ENCODE results near the gene ZNF292.
A peak's percentile ranks its signal among the peaks of the same experiment; 100 is the strongest.
"Not testable (repeated sequence)": the region's sequence is repeated elsewhere in the genome, so short reads cannot be mapped to it uniquely, and the experiment has no call there.

Gene ZNF292

DNA sequence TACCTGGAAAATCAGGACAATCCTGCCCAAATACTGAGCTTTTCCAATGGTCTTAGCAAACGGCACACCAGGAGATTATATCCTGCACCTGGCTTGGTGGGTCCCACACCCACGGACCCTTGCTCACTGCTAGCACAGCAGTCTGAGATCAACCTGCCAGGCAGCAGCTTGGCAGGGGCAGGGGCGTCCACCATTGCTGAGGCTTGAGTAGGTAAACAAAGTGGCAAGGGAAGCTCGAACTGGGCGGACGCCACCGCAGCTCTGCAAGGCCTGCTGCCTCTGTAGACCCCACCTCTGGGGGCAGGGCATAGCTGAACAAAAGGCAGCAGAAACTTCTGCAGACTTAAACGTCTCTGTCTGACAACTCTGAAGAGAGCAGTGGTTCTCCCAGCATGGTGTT, 15.4 kb upstream of the ZNF292 start:
- H3K4me3 ChIP-seq (ENCODE audit: low read depth, low read length); H3K9ac ChIP-seq (ENCODE audit: low read length); H2AK5ac ChIP-seq (ENCODE audit: low read length); H3K36me3 ChIP-seq (ENCODE audit: control insufficient read depth in 1 of 2, insufficient read depth in 2 of 2, low read length in 2 of 2); H3K4me1 ChIP-seq (ENCODE audit: control insufficient read depth in 1 of 2, insufficient read depth in 2 of 2, low read length in 2 of 2); H2BK120ac ChIP-seq (ENCODE audit: insufficient read depth, low read length, poor library complexity); H3K9me3 ChIP-seq (ENCODE audit: insufficient read depth, low read depth, low read length); H2BK5ac ChIP-seq (ENCODE audit: low read depth, low read length, poor library complexity); H3K79me1 ChIP-seq (ENCODE audit: low read length); H4K8ac ChIP-seq (ENCODE audit: low read depth, low read length); H2AFZ ChIP-seq (ENCODE audit: insufficient read depth, low read length, poor library complexity); H3K23ac ChIP-seq (ENCODE audit: low read length); H3K27me3 ChIP-seq (ENCODE audit: insufficient read depth, low read length); H3K4me2 ChIP-seq (ENCODE audit: low read length); H3K27ac ChIP-seq (ENCODE audit: low read depth, low read length); H3K4ac ChIP-seq (ENCODE audit: low read depth, low read length); H3K18ac ChIP-seq (ENCODE audit: low read length); DNase-seq; H4K91ac ChIP-seq (ENCODE audit: low read depth, low read length); H3K14ac ChIP-seq (ENCODE audit: low read length); H2BK12ac ChIP-seq (ENCODE audit: low read length); H4K12ac ChIP-seq (ENCODE audit: low read depth, low read length); H3K79me2 ChIP-seq (ENCODE audit: control insufficient read depth, insufficient read depth, low read length, poor library complexity): not testable (repeated sequence)
- WGBS (ENCODE audit: extremely low coverage, insufficient coverage, insufficient read length): no CpG with 5 or more reads among the region's 8 CpGs

DNA sequence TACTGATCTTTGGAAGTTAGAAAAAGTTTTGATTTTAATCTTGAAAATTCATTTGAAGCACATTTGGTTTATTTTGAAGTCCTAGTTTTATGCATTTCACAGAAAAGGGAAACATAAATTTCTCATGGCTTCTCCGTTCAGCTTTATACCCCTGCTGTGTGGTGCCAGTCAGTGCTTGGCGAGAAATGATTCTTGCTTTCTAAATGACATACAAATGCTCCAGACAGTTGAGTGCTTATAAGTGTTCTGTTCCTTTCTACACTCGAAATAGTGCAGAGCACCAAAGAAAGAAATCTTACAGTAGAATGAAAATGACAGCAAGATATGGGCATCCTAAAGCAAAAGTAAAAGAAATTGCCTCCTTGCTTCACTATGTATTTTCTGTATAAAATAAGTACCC, 9.0 kb upstream of the ZNF292 start:
- Histone ChIP-seq H2AFZ (ENCODE audit: insufficient read depth, low read length, poor library complexity) (no peak overlapping the region), H3K9ac (ENCODE audit: low read length) (no peak overlapping the region), H3K4me1 (ENCODE audit: control insufficient read depth in 1 of 2, insufficient read depth in 2 of 2, low read length in 2 of 2) (no peaks in the 10 kb centered on the region), H3K79me2 (ENCODE audit: control insufficient read depth, insufficient read depth, low read length, poor library complexity) (no peaks in the 10 kb centered on the region), H3K9me3 (ENCODE audit: insufficient read depth, low read depth, low read length) (no peaks in the 10 kb centered on the region), H2BK5ac (ENCODE audit: low read depth, low read length, poor library complexity) (no peak overlapping the region), H3K27me3 (ENCODE audit: insufficient read depth, low read length) (no peaks in the 10 kb centered on the region), H3K23ac (ENCODE audit: low read length) (no peak overlapping the region), H3K79me1 (ENCODE audit: low read length) (no peaks in the 10 kb centered on the region), H3K4me2 (ENCODE audit: low read length) (no peak overlapping the region), H3K4me3 (ENCODE audit: low read depth, low read length) (no peak overlapping the region), H3K14ac (ENCODE audit: low read length) (no peak overlapping the region), H3K18ac (ENCODE audit: low read length) (no peak overlapping the region), H4K8ac (ENCODE audit: low read depth, low read length) (no peak overlapping the region), H4K91ac (ENCODE audit: low read depth, low read length) (no peak overlapping the region), H2AK5ac (ENCODE audit: low read length) (no peak overlapping the region), H3K36me3 (ENCODE audit: control insufficient read depth in 1 of 2, insufficient read depth in 2 of 2, low read length in 2 of 2) (no peaks in the 10 kb centered on the region), H3K4ac (ENCODE audit: low read depth, low read length) (no peak overlapping the region), H3K27ac (ENCODE audit: low read depth, low read length) (no peak overlapping the region), H2BK12ac (ENCODE audit: low read length) (no peak overlapping the region), H4K12ac (ENCODE audit: low read depth, low read length) (no peak overlapping the region), H2BK120ac (ENCODE audit: insufficient read depth, low read length, poor library complexity) (no peak overlapping the region)
- no CpG with 5 or more reads among the region's 3 CpGs for WGBS (ENCODE audit: extremely low coverage, insufficient coverage, insufficient read length)
- no peak for DNase-seq

DNA sequence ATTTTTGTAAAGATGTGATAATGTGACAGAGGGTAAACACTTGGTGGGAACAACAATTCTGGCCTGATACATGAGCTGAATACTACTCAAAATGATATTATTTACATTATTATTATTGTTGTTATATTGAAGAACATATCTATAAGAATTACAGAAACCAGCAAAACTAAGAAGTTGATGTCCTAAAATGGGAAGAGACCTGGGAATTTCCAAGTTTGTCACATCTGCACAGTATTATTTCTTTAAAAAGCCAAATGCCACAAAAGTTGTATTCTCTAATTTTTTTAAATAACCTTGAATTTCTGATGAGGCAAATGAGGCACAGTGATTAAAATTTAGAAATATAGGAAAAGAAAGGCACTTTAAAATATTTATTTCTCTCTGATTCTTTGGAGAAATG, 5.0 kb upstream of the ZNF292 start:
- no peak for DNase-seq
- Histone ChIP-seq H4K91ac (ENCODE audit: low read depth, low read length) (no peak overlapping the region), H4K12ac (ENCODE audit: low read depth, low read length) (no peak overlapping the region), H3K18ac (ENCODE audit: low read length) (no peak overlapping the region), H3K4me3 (ENCODE audit: low read depth, low read length) (no peak overlapping the region), H3K9ac (ENCODE audit: low read length) (no peak overlapping the region), H2AK5ac (ENCODE audit: low read length) (no peak overlapping the region), H2AFZ (ENCODE audit: insufficient read depth, low read length, poor library complexity) (no peak overlapping the region), H3K4me1 (ENCODE audit: control insufficient read depth in 1 of 2, insufficient read depth in 2 of 2, low read length in 2 of 2) (peaks cover 2 to 7% of the 10 kb centered on the region in 2 experiments), H3K27me3 (ENCODE audit: insufficient read depth, low read length) (no peaks in the 10 kb centered on the region), H2BK5ac (ENCODE audit: low read depth, low read length, poor library complexity) (no peak overlapping the region), H3K4ac (ENCODE audit: low read depth, low read length) (no peak overlapping the region), H3K36me3 (ENCODE audit: control insufficient read depth in 1 of 2, insufficient read depth in 2 of 2, low read length in 2 of 2) (no peaks in the 10 kb centered on the region), H3K14ac (ENCODE audit: low read length) (no peak overlapping the region), H3K23ac (ENCODE audit: low read length) (no peak overlapping the region), H3K27ac (ENCODE audit: low read depth, low read length) (no peak overlapping the region), H2BK120ac (ENCODE audit: insufficient read depth, low read length, poor library complexity) (no peak overlapping the region), H3K79me2 (ENCODE audit: control insufficient read depth, insufficient read depth, low read length, poor library complexity) (peaks cover 6% of the 10 kb centered on the region), H2BK12ac (ENCODE audit: low read length) (no peak overlapping the region), H3K4me2 (ENCODE audit: low read length) (no peak overlapping the region), H3K79me1 (ENCODE audit: low read length) (peaks cover 14% of the 10 kb centered on the region), H4K8ac (ENCODE audit: low read depth, low read length) (no peak overlapping the region), H3K9me3 (ENCODE audit: insufficient read depth, low read depth, low read length) (no peaks in the 10 kb centered on the region)

DNA sequence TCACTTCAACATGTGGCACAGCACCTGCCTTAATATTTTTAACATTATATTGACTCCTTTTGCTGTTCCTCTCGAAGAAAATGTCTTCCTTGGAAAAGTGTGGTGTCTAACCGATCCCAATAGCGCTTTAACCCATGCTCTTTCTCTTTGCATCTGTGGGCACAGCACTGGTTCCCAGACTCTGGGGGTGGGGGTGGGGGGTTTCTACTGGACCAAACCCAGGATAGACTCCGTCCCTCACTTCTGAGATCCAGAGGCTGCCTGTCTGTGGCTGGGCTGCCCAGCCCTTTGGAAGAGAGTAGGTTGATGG, 3.9 kb upstream of the ZNF292 start:
- H3K4me3 ChIP-seq (ENCODE audit: low read depth, low read length): no peak overlapping the region
- H3K79me2 ChIP-seq (ENCODE audit: control insufficient read depth, insufficient read depth, low read length, poor library complexity): peaks cover 11% of the 10 kb centered on the region
- no peak overlapping the region for H3K27ac ChIP-seq (ENCODE audit: low read depth, low read length)
- no peaks in the 10 kb centered on the region for H3K9me3 ChIP-seq (ENCODE audit: insufficient read depth, low read depth, low read length)
- H3K79me1 ChIP-seq (ENCODE audit: low read length): peaks cover 21% of the 10 kb centered on the region
- no peaks in the 10 kb centered on the region for H3K36me3 ChIP-seq (ENCODE audit: control insufficient read depth in 1 of 2, insufficient read depth in 2 of 2, low read length in 2 of 2)
- peak overlapping the region; percentile 88 for H3K14ac ChIP-seq (ENCODE audit: low read length)
- H3K4me1 ChIP-seq (ENCODE audit: control insufficient read depth in 1 of 2, insufficient read depth in 2 of 2, low read length in 2 of 2): peaks cover 2 to 7% of the 10 kb centered on the region in 2 experiments
- H3K27me3 ChIP-seq (ENCODE audit: insufficient read depth, low read length): no peaks in the 10 kb centered on the region
- H4K91ac ChIP-seq (ENCODE audit: low read depth, low read length): peak overlapping the region; percentile 53
- peak overlapping the region; percentile 37 for H4K12ac ChIP-seq (ENCODE audit: low read depth, low read length)
- no peak overlapping the region for H2AK5ac ChIP-seq (ENCODE audit: low read length)
- H3K4me2 ChIP-seq (ENCODE audit: low read length): peak overlapping the region; percentile 89
- no peak overlapping the region for H3K9ac ChIP-seq (ENCODE audit: low read length)
- peak overlapping the region; percentile 68 for H2AFZ ChIP-seq (ENCODE audit: insufficient read depth, low read length, poor library complexity)
- H3K4ac ChIP-seq (ENCODE audit: low read depth, low read length): no peak overlapping the region
- H2BK5ac ChIP-seq (ENCODE audit: low read depth, low read length, poor library complexity): peak overlapping the region; percentile 6
- peak overlapping the region; percentile 87 for H2BK120ac ChIP-seq (ENCODE audit: insufficient read depth, low read length, poor library complexity)
- H2BK12ac ChIP-seq (ENCODE audit: low read length): no peak overlapping the region
- H3K18ac ChIP-seq (ENCODE audit: low read length): peak overlapping the region; percentile 36
- H3K23ac ChIP-seq (ENCODE audit: low read length): no peak overlapping the region
- no CpG with 5 or more reads among the region's 4 CpGs for WGBS (ENCODE audit: extremely low coverage, insufficient coverage, insufficient read length)
- DNase-seq: no peak
- H4K8ac ChIP-seq (ENCODE audit: low read depth, low read length): peak overlapping the region; percentile 83

Data from trophoblast cell (in vitro differentiated cells and primary cell).